ENCODE results near the gene CMTM7. TPM values are rescaled to one million over a fixed set of nuclear protein-coding genes. Genes with fewer than 3 reads are reported as not detected.

CMTM7 gene
- polyA plus RNA-seq, 1 of the 3 experiments (the other 2 are of a cell fraction) = 50.1 TPM

DNA sequence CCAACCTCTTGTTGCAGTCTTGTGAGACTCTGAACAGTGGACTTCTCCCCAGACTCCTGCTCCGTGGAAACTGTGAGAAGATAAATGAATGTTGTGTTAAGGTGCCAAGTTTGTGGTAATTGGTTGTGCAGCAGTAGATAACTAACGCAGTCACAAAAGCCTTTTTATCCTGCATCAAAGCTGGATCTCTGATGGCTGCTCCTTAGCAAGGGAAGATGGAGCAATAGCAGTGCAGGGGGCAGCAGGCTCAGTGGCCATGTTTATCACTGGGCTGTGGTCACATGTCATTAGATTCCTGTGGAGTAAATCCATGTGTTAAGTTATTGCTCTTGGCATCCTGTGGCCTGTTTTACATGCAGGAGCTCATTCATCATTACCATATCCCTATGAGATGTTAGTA lies 13.5 kb downstream of the CMTM7 start:
- Histone ChIP-seq H3K9me2 (no peaks in the 10 kb centered on the region), H3K27me3 (ENCODE audit: insufficient read depth) (no peaks in the 10 kb centered on the region), H2AFZ (ENCODE audit: low read depth) (no peak overlapping the region), H4K20me1 (ENCODE audit: insufficient read depth) (no peaks in the 10 kb centered on the region), H3K27ac (ENCODE audit: low read depth in 2 of 2, low read length in 1 of 2) (no peak overlapping the region), H3K36me3 (replicated peaks in 1 of 2; ENCODE audit: control insufficient read depth in 1 of 2, insufficient read depth in 2 of 2, low read length in 1 of 2) (no peaks in the 10 kb centered on the region), H3K9ac (no peak overlapping the region), H3K4me3 (ENCODE audit: low read depth in 2 of 2, low read length in 1 of 2) (no peak overlapping the region), H3K4me1 (ENCODE audit: control insufficient read depth in 1 of 2, insufficient read depth in 2 of 2, low read depth in 1 of 2, low read length in 1 of 2) (peaks cover 7 to 16% of the 10 kb centered on the region in 2 experiments; a peak in 3 of 4 replicates), H3K79me2 (ENCODE audit: insufficient read depth) (peaks cover 64% of the 10 kb centered on the region), H3K4me2 (no peak overlapping the region), H3F3A (replicated peaks; ENCODE audit: insufficient read depth) (peaks cover 7% of the 10 kb centered on the region), H3K9me3 (no peaks in the 10 kb centered on the region)
- 71% methylated on average over 2 of the region's 2 CpGs for WGBS (ENCODE audit: low lambda C conversion rate)
- POLR2A ChIA-PET = no interaction called here
- CTCF ChIA-PET = interaction anchor here (2.1 to 2.2 kb wide), 2 partner anchors 30 to 63 kb away, joined by 7 to 14 read pairs; no protein-coding TSS in a partner anchor
- TF ChIP-seq IRF3 (IDR thresholded peaks at IDR 0.05; ENCODE audit: low read depth, low read length) (no peak), EP300 (IDR thresholded peaks at IDR 0.05; ENCODE audit: borderline replicate concordance in 1 of 2, low read depth in 1 of 2, low read length in 1 of 2) (no peak), MXI1 (IDR thresholded peaks at IDR 0.05; ENCODE audit: low read depth, low read length) (no peak), YY1 (IDR thresholded peaks at IDR 0.05; ENCODE audit: low read depth) (no peak), TEAD4 (IDR thresholded peaks at IDR 0.05; ENCODE audit: borderline replicate concordance, insufficient read depth) (no peak), CHD2 (IDR thresholded peaks at IDR 0.05; ENCODE audit: low read length, partially characterized antibody) (no peak), POLR2AphosphoS5 (IDR thresholded peaks at IDR 0.05; ENCODE audit: low read depth, low read length) (no peak), ZBTB33 (IDR thresholded peaks at IDR 0.05; ENCODE audit: borderline replicate concordance, low read depth) (no peak), FOXM1 (IDR thresholded peaks at IDR 0.05; ENCODE audit: low read depth) (no peak), SMC3 (IDR thresholded peaks at IDR 0.05; ENCODE audit: low read depth, low read length) (no peak), FOSL2 (IDR thresholded peaks at IDR 0.05; ENCODE audit: borderline replicate concordance, low read depth) (no peak), TAF1 (IDR thresholded peaks at IDR 0.05; ENCODE audit: borderline replicate concordance, low read depth, low read length) (no peak), EZH2phosphoT487 (IDR thresholded peaks at IDR 0.05; ENCODE audit: borderline replicate concordance, low read depth) (no peak), ELF1 (IDR thresholded peaks at IDR 0.05) (no peak), NRF1 (IDR thresholded peaks at IDR 0.05; ENCODE audit: low read depth, low read length) (no peak), GABPA (IDR thresholded peaks at IDR 0.05; ENCODE audit: low read depth) (no peak)
- TF ChIP-seq, protein P1, sequence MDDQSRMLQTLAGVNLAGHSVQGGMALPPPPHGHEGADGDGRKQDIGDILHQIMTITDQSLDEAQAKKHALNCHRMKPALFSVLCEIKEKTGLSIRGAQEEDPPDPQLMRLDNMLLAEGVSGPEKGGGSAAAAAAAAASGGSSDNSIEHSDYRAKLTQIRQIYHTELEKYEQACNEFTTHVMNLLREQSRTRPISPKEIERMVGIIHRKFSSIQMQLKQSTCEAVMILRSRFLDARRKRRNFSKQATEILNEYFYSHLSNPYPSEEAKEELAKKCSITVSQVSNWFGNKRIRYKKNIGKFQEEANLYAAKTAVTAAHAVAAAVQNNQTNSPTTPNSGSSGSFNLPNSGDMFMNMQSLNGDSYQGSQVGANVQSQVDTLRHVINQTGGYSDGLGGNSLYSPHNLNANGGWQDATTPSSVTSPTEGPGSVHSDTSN (IDR thresholded peaks at IDR 0.05) = no peak
- TF ChIP-seq, protein P2, sequence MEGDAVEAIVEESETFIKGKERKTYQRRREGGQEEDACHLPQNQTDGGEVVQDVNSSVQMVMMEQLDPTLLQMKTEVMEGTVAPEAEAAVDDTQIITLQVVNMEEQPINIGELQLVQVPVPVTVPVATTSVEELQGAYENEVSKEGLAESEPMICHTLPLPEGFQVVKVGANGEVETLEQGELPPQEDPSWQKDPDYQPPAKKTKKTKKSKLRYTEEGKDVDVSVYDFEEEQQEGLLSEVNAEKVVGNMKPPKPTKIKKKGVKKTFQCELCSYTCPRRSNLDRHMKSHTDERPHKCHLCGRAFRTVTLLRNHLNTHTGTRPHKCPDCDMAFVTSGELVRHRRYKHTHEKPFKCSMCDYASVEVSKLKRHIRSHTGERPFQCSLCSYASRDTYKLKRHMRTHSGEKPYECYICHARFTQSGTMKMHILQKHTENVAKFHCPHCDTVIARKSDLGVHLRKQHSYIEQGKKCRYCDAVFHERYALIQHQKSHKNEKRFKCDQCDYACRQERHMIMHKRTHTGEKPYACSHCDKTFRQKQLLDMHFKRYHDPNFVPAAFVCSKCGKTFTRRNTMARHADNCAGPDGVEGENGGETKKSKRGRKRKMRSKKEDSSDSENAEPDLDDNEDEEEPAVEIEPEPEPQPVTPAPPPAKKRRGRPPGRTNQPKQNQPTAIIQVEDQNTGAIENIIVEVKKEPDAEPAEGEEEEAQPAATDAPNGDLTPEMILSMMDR (IDR thresholded peaks at IDR 0.05) = no peak
- TF ChIP-seq, protein P3, sequence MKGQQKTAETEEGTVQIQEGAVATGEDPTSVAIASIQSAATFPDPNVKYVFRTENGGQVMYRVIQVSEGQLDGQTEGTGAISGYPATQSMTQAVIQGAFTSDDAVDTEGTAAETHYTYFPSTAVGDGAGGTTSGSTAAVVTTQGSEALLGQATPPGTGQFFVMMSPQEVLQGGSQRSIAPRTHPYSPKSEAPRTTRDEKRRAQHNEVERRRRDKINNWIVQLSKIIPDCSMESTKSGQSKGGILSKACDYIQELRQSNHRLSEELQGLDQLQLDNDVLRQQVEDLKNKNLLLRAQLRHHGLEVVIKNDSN (IDR thresholded peaks at IDR 0.05; ENCODE audit: borderline replicate concordance, low read depth) = no peak
- DNase-seq = no peak

All from SK-N-SH (cell line).